Activated naive CD4-positive, alpha-beta T cell treated with anti-CD3 and anti-CD28 coated beads, Interleukin-2, amount 50 U/mL, for 72 hours (primary cell): ENCODE data around the gene GJB4. TPM values are rescaled to one million over a fixed set of nuclear protein-coding genes. Genes with fewer than 3 reads are reported as not detected.

Experiments used
- ATAC-seq, 2 donors: fragments of 150-1000 bp; cut with Tn5 transposase; 2 replicates each; pipeline ENCODE4 v1.10.0; 2021; ENCODE audit warnings: mild to moderate bottlenecking in 2 of 2, moderate library complexity in 2 of 2
- DNase-seq, 2 donors: peaks; one replicate each; pipeline ENCODE4 v3.0.0; 2021 to 2022; ENCODE audit warnings: low spot score in 2 of 2
- H3K27ac Mint-ChIP-seq, 2 donors: one replicate each; pipeline ENCODE4 v1.8.0; 2022; ENCODE audit warnings: mild to moderate bottlenecking in 2 of 2, mixed read lengths in 2 of 2
- H3K36me3 Mint-ChIP-seq, 2 donors: one replicate each; pipeline ENCODE4 v1.8.0; 2022; ENCODE audit warnings: mixed read lengths in 2 of 2
- H3K9me3 Mint-ChIP-seq, 2 donors: one replicate each; pipeline ENCODE4 v1.8.0; 2022; ENCODE audit warnings: mixed read lengths in 2 of 2
- total RNA-seq, 2 donors: library from RNA; stranded (reverse); gene quantifications; one replicate each; pipeline ENCODE4 v1.2.3, GENCODE V29; 2022

The GJB4 gene
- total RNA-seq, 2 donors from 2014 or later: not detected

GRCh38 chr1:34742667-34743270 is 16.8 kb upstream of the GJB4 start:
- Mint-ChIP-seq H3K9me3 (no peaks in the 10 kb centered on the region), H3K27ac (no peak overlapping the region), H3K36me3 (no peaks in the 10 kb centered on the region)
- DNase-seq (peak; percentile 70 to 94), ATAC-seq (peak; percentile 91 to 95)

GRCh38 chr1:34743775-34744174 is 15.8 kb upstream of the GJB4 start:
- DNase-seq (no peak), ATAC-seq (no peak)
- H3K27ac Mint-ChIP-seq: no peak overlapping the region

GRCh38 chr1:34744851-34745250 is 14.7 kb upstream of the GJB4 start:
- Mint-ChIP-seq H3K36me3 (no peaks in the 10 kb centered on the region), H3K9me3 (no peaks in the 10 kb centered on the region), H3K27ac (no peak overlapping the region)
- ATAC-seq (no peak), DNase-seq (no peak)

More at GRCh38 chr1:34743775-34744174, 15.8 kb upstream of the GJB4 start:
- no peaks in the 10 kb centered on the region for H3K36me3 Mint-ChIP-seq
- no peaks in the 10 kb centered on the region for H3K9me3 Mint-ChIP-seq

GRCh38 chr1:34745666-34746065 is 13.9 kb upstream of the GJB4 start:
- ATAC-seq: no peak
- H3K27ac Mint-ChIP-seq: no peak overlapping the region

GRCh38 chr1:34746101-34746500 is 13.4 kb upstream of the GJB4 start:
- no peak for ATAC-seq

More at GRCh38 chr1:34745666-34746065, 13.9 kb upstream of the GJB4 start:
- DNase-seq: no peak
- Mint-ChIP-seq H3K9me3 (no peaks in the 10 kb centered on the region), H3K36me3 (no peaks in the 10 kb centered on the region)

GRCh38 chr1:34746785-34747637 is 12.5 kb upstream of the GJB4 start:
- Mint-ChIP-seq H3K36me3 (no peaks in the 10 kb centered on the region), H3K27ac (no peak overlapping the region), H3K9me3 (no peaks in the 10 kb centered on the region)
- ATAC-seq: no peak
- DNase-seq: no peak

More at GRCh38 chr1:34746101-34746500, 13.4 kb upstream of the GJB4 start:
- DNase-seq: no peak
- Mint-ChIP-seq H3K27ac (no peak overlapping the region), H3K9me3 (no peaks in the 10 kb centered on the region), H3K36me3 (no peaks in the 10 kb centered on the region)

- ATAC-seq (no peak), DNase-seq (no peak)
- H3K27ac Mint-ChIP-seq: no peak overlapping the region
- H3K9me3 Mint-ChIP-seq: no peaks in the 10 kb centered on the region
- no peaks in the 10 kb centered on the region for H3K36me3 Mint-ChIP-seq
Observed at GRCh38 chr1:34747638-34747941, 11.9 kb upstream of the GJB4 start.

GRCh38 chr1:34749992-34750391 is 9.5 kb upstream of the GJB4 start:
- no peak for DNase-seq
- no peak for ATAC-seq
- H3K9me3 Mint-ChIP-seq: no peaks in the 10 kb centered on the region
- no peak overlapping the region for H3K27ac Mint-ChIP-seq
- no peaks in the 10 kb centered on the region for H3K36me3 Mint-ChIP-seq

- Mint-ChIP-seq H3K27ac (no peak overlapping the region), H3K9me3 (no peaks in the 10 kb centered on the region), H3K36me3 (no peaks in the 10 kb centered on the region)
- ATAC-seq: no peak
- DNase-seq: no peak
Observed at GRCh38 chr1:34750610-34751009, 8.9 kb upstream of the GJB4 start.

GRCh38 chr1:34753163-34753562 is 6.4 kb upstream of the GJB4 start:
- no peak for DNase-seq
- no peak overlapping the region for H3K27ac Mint-ChIP-seq
- no peaks in the 10 kb centered on the region for H3K9me3 Mint-ChIP-seq
- H3K36me3 Mint-ChIP-seq: no peaks in the 10 kb centered on the region
- ATAC-seq: no peak

GRCh38 chr1:34754964-34755637 is 4.4 kb upstream of the GJB4 start, which contains the start of gene GJB5:
Gene GJB5 (plus strand): TSS chr1:34755047. CDS start chr1:34757331, 2,284 bp downstream.
- DNase-seq (no peak), ATAC-seq (no peak)
- no peak within 1 kb of the TSS for H3K27ac Mint-ChIP-seq
- H3K36me3 Mint-ChIP-seq: no peaks in the 10 kb centered on the region
- no peaks in the 10 kb centered on the region for H3K9me3 Mint-ChIP-seq

GRCh38 chr1:34755961-34756360 is 3.6 kb upstream of the GJB4 start:
- H3K9me3 Mint-ChIP-seq: no peaks in the 10 kb centered on the region
- no peak overlapping the region for H3K27ac Mint-ChIP-seq
- H3K36me3 Mint-ChIP-seq: no peaks in the 10 kb centered on the region
- ATAC-seq (no peak), DNase-seq (no peak)

GRCh38 chr1:34757386-34757785 is 2.2 kb upstream of the GJB4 start:
- Mint-ChIP-seq H3K27ac (no peak overlapping the region), H3K36me3 (no peaks in the 10 kb centered on the region), H3K9me3 (no peaks in the 10 kb centered on the region)
- no peak for DNase-seq
- ATAC-seq: no peak

GRCh38 chr1:34758751-34759150 is 789 bp upstream of the GJB4 start:
- no peak overlapping the region for H3K27ac Mint-ChIP-seq
- no peak for DNase-seq
- H3K36me3 Mint-ChIP-seq: no peaks in the 10 kb centered on the region
- no peak for ATAC-seq
- no peaks in the 10 kb centered on the region for H3K9me3 Mint-ChIP-seq

- Mint-ChIP-seq H3K27ac (no peak overlapping the region), H3K36me3 (no peaks in the 10 kb centered on the region)
Observed at GRCh38 chr1:34761176-34761761, 1.7 kb downstream of the GJB4 start.

GRCh38 chr1:34761776-34762307 is 2.3 kb downstream of the GJB4 start:
- DNase-seq (no peak), ATAC-seq (no peak)
- no peak overlapping the region for H3K27ac Mint-ChIP-seq
- no peaks in the 10 kb centered on the region for H3K9me3 Mint-ChIP-seq
- no peaks in the 10 kb centered on the region for H3K36me3 Mint-ChIP-seq

More at GRCh38 chr1:34761176-34761761, 1.7 kb downstream of the GJB4 start:
- ATAC-seq (no peak), DNase-seq (no peak)
- H3K9me3 Mint-ChIP-seq: no peaks in the 10 kb centered on the region
